HepG2 (cell line): Measurements from ENCODE around the gene HDGFL2. TPM values are rescaled to one million over a fixed set of nuclear protein-coding genes. Genes with fewer than 3 reads are reported as not detected.
A peak's percentile ranks its signal among the peaks of the same experiment; 100 is the strongest.

Experiments used
- CCDC6 ChIP-seq: sonication (generic); formaldehyde crosslinking; IDR thresholded peaks from 2 replicates; pipeline ENCODE4 v1.8.1; 2022; ENCODE audit warnings: mild to moderate bottlenecking, missing genetic modification reagents, moderate library complexity
- ETV6 ChIP-seq: sonication (generic); formaldehyde crosslinking; conservative IDR thresholded peaks from 2 replicates; pipeline ENCODE4 v1.4.0; 2020; ENCODE audit warnings: missing genetic modification reagents
- GATAD2A ChIP-seq: IDR thresholded peaks from 2 replicates; pipeline ENCODE4 v1.6.1; 2016
- IKZF5 ChIP-seq: IDR thresholded peaks from 2 replicates; pipeline ENCODE4 v1.6.1; 2018; ENCODE audit warnings: missing genetic modification reagents, mild to moderate bottlenecking, missing compliant biosample characterization
- KLF12 ChIP-seq: sonication (generic); formaldehyde crosslinking; IDR thresholded peaks from 2 replicates; pipeline ENCODE4 v1.4.0; 2020; ENCODE audit warnings: missing genetic modification reagents, borderline replicate concordance
- MLLT10 ChIP-seq: sonication (generic); formaldehyde crosslinking; IDR thresholded peaks from 2 replicates; pipeline ENCODE4 v1.4.0; 2020; ENCODE audit warnings: missing genetic modification reagents
- NAIF1 ChIP-seq: sonication (generic); formaldehyde crosslinking; IDR thresholded peaks from 2 replicates; pipeline ENCODE4 v1.5.0; 2020; ENCODE audit warnings: mild to moderate bottlenecking, missing genetic modification reagents, borderline replicate concordance
- NFE2L1 ChIP-seq: sonication (generic); formaldehyde crosslinking; IDR thresholded peaks from 2 replicates; pipeline ENCODE4 v1.4.0; 2020; ENCODE audit warnings: missing genetic modification reagents, mild to moderate bottlenecking, borderline replicate concordance
- NPAS2 ChIP-seq: sonication (generic); formaldehyde crosslinking; IDR thresholded peaks from 2 replicates; pipeline ENCODE4 v1.8.0; 2022; ENCODE audit warnings: mild to moderate bottlenecking, missing genetic modification reagents, borderline replicate concordance
- NR1H2 ChIP-seq: sonication (generic); formaldehyde crosslinking; IDR thresholded peaks from 2 replicates; pipeline ENCODE4 v1.8.1; 2022; ENCODE audit warnings: low read depth, missing genetic modification reagents, borderline replicate concordance
- POLR2AphosphoS2 ChIP-seq: IDR thresholded peaks from 2 replicates; pipeline ENCODE4 v1.6.1; 2011; ENCODE audit warnings: low read depth, low read length, improper control_type of control experiment
- PPARG ChIP-seq: conservative IDR thresholded peaks from 2 replicates; pipeline ENCODE4 v1.6.1; 2016; ENCODE audit warnings: missing biosample characterization, missing genetic modification reagents
- RORA ChIP-seq: sonication (generic); formaldehyde crosslinking; IDR thresholded peaks from 2 replicates; pipeline ENCODE4 v1.5.0; 2020; ENCODE audit warnings: mild to moderate bottlenecking, missing genetic modification reagents, moderate library complexity
- SNRNP70 ChIP-seq: fragments of 200-400 bp; formaldehyde crosslinking; IDR thresholded peaks from 2 replicates; pipeline ENCODE4 v1.6.1; 2017; ENCODE audit warnings: mild to moderate bottlenecking, low read depth, low read length, moderate library complexity
- ZNF253 ChIP-seq: sonication (generic); formaldehyde crosslinking; IDR thresholded peaks from 2 replicates; pipeline ENCODE4 v1.8.0; 2022; ENCODE audit warnings: mild to moderate bottlenecking, missing genetic modification reagents, borderline replicate concordance
- ZNF354B ChIP-seq: sonication (generic); formaldehyde crosslinking; IDR thresholded peaks from 2 replicates; pipeline ENCODE4 v1.8.0; 2022; ENCODE audit warnings: mild to moderate bottlenecking, missing genetic modification reagents
- ZNF430 ChIP-seq: sonication (generic); formaldehyde crosslinking; IDR thresholded peaks from 2 replicates; pipeline ENCODE4 v1.9.0; 2021; ENCODE audit warnings: mild to moderate bottlenecking, missing genetic modification reagents
- ZNF746 ChIP-seq: sonication (generic); formaldehyde crosslinking; IDR thresholded peaks from 2 replicates; pipeline ENCODE4 v1.8.0; 2022; ENCODE audit warnings: mild to moderate bottlenecking, missing genetic modification reagents
- ZNF788 ChIP-seq: sonication (generic); formaldehyde crosslinking; IDR thresholded peaks from 2 replicates; pipeline ENCODE4 v1.5.0; 2020; ENCODE audit warnings: mild to moderate bottlenecking, missing genetic modification reagents, borderline replicate concordance
- polyA plus RNA-seq, 8 experiments: library from polyadenylated mRNA; depleted of rRNA in 3 of 8; stranded (reverse) in 7 of 8; unstranded in 1 of 8; fragments of >200 nt; fragmentation: Illumina TruSeq in 4 of 8; extraction: Trizol in 4 of 8; gene quantifications; 2 replicates each; pipeline versions ENCODE4 v1.2.1 to v1.2.3, GENCODE V29; 2011 to 2016; ENCODE audit warnings: low read depth in 4 of 8, missing spikeins in 1 of 8, mixed read lengths in 1 of 8; ENCODE audit not compliant: insufficient read depth in 1 of 8
- total RNA-seq, 5 experiments: library from RNA; depleted of rRNA; stranded (reverse); fragments of >200 nt; fragmentation: Illumina TruSeq; extraction: Trizol; gene quantifications; 2 replicates each; pipeline ENCODE4 v1.2.3, GENCODE V29; 2016; ENCODE audit warnings: low read depth in 1 of 5
- TF ChIP-seq, protein P1 (sequence below): sonication (generic); formaldehyde crosslinking; IDR thresholded peaks from 2 replicates; pipeline ENCODE4 v1.8.1; 2023; ENCODE audit warnings: mild to moderate bottlenecking, moderate library complexity, missing genetic modification reagents
- TF ChIP-seq, protein P2 (sequence below): sonication (generic); formaldehyde crosslinking; IDR thresholded peaks from 2 replicates; pipeline ENCODE4 v1.5.1; 2020; ENCODE audit warnings: missing genetic modification reagents, mild to moderate bottlenecking, borderline replicate concordance
- TF ChIP-seq, protein P3 (sequence below): IDR thresholded peaks from 2 replicates; pipeline ENCODE4 v1.6.1; 2016; ENCODE audit warnings: mild to moderate bottlenecking
- TF ChIP-seq, protein P4 (sequence below): sonication (generic); formaldehyde crosslinking; IDR thresholded peaks from 2 replicates; pipeline ENCODE4 v1.8.1; 2023; ENCODE audit warnings: missing genetic modification reagents, inconsistent platforms, borderline replicate concordance

HDGFL2 gene
- total and polyA plus RNA-seq, 2 of the 13 experiments (the other 11 are each of a cell fraction or from before 2014, with no cell fraction given), result 20.0 to 51.1 TPM

- TF ChIP-seq, protein P1, sequence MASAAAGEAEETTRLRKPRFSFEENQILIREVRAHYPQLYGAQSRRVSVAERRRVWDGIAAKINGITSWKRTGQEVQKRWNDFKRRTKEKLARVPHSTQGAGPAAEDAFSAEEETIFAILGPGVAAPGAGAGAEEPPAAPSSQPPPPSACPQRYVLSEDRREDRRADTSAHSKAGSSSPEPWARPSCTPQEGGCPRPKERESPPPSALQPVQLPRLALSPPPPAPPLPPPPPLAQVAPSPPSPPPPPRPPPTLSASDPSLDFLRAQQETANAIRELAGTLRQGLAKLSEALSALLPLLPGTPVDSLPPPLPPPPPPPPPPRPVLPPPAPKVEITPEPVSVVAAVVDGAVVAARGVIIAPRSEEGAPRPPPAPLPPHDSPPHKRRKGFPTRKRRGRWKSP (CRISPR knock-in tag), result no peak
- no peak for TF ChIP-seq ZNF354B
- peak; percentile 52; the same call in 1 of the 2 replicates for TF ChIP-seq PPARG (CRISPR knock-in tag)
- no peak for TF ChIP-seq POLR2AphosphoS2
- TF ChIP-seq MLLT10 (CRISPR knock-in tag), result no peak
- peak; percentile 37; the same call in 1 of the 2 replicates for TF ChIP-seq ZNF788 (CRISPR knock-in tag)
- peak; percentile 53; the same call in 1 of the 2 replicates for TF ChIP-seq ZNF746 (CRISPR knock-in tag)
- TF ChIP-seq, protein P2, sequence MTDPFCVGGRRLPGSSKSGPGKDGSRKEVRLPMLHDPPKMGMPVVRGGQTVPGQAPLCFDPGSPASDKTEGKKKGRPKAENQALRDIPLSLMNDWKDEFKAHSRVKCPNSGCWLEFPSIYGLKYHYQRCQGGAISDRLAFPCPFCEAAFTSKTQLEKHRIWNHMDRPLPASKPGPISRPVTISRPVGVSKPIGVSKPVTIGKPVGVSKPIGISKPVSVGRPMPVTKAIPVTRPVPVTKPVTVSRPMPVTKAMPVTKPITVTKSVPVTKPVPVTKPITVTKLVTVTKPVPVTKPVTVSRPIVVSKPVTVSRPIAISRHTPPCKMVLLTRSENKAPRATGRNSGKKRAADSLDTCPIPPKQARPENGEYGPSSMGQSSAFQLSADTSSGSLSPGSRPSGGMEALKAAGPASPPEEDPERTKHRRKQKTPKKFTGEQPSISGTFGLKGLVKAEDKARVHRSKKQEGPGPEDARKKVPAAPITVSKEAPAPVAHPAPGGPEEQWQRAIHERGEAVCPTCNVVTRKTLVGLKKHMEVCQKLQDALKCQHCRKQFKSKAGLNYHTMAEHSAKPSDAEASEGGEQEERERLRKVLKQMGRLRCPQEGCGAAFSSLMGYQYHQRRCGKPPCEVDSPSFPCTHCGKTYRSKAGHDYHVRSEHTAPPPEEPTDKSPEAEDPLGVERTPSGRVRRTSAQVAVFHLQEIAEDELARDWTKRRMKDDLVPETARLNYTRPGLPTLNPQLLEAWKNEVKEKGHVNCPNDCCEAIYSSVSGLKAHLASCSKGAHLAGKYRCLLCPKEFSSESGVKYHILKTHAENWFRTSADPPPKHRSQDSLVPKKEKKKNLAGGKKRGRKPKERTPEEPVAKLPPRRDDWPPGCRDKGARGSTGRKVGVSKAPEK, result no peak
- no peak for TF ChIP-seq SNRNP70
- TF ChIP-seq, protein P3, sequence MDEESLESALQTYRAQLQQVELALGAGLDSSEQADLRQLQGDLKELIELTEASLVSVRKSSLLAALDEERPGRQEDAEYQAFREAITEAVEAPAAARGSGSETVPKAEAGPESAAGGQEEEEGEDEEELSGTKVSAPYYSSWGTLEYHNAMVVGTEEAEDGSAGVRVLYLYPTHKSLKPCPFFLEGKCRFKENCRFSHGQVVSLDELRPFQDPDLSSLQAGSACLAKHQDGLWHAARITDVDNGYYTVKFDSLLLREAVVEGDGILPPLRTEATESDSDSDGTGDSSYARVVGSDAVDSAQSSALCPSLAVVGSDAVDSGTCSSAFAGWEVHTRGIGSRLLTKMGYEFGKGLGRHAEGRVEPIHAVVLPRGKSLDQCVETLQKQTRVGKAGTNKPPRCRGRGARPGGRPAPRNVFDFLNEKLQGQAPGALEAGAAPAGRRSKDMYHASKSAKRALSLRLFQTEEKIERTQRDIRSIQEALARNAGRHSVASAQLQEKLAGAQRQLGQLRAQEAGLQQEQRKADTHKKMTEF (CRISPR knock-in tag), result peak; percentile 56; the same call in 1 of the 2 replicates
- peak; percentile 89 for TF ChIP-seq IKZF5
- TF ChIP-seq ETV6, result no peak
- TF ChIP-seq, protein P4, sequence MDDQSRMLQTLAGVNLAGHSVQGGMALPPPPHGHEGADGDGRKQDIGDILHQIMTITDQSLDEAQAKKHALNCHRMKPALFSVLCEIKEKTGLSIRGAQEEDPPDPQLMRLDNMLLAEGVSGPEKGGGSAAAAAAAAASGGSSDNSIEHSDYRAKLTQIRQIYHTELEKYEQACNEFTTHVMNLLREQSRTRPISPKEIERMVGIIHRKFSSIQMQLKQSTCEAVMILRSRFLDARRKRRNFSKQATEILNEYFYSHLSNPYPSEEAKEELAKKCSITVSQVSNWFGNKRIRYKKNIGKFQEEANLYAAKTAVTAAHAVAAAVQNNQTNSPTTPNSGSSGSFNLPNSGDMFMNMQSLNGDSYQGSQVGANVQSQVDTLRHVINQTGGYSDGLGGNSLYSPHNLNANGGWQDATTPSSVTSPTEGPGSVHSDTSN (CRISPR knock-in tag), result no peak
- TF ChIP-seq ZNF430 (CRISPR knock-in tag), result peak; percentile 96
- no peak for TF ChIP-seq RORA (CRISPR knock-in tag)
- no peak for TF ChIP-seq NR1H2 (CRISPR knock-in tag)
- TF ChIP-seq GATAD2A (CRISPR knock-in tag), result peak; percentile 83
- TF ChIP-seq KLF12 (CRISPR knock-in tag), result peak; percentile 91; the same call in 1 of the 2 replicates
- TF ChIP-seq NFE2L1 (CRISPR knock-in tag), result no peak
- TF ChIP-seq ZNF253 (CRISPR knock-in tag), result peak; percentile 70; the same call in 1 of the 2 replicates
- peak; percentile 76; the same call in 1 of the 2 replicates for TF ChIP-seq CCDC6 (CRISPR knock-in tag)
- no peak for TF ChIP-seq NPAS2 (CRISPR knock-in tag)
- no peak for TF ChIP-seq NAIF1
Observed at GRCh38 chr19:4531562-4532165, 59.6 kb downstream of the HDGFL2 start (continued).
